Mucosa of descending colon (tissue), 3 donors: ENCODE measurements around the gene CTXN1. TPM values are rescaled to one million over a fixed set of nuclear protein-coding genes. Genes with fewer than 3 reads are reported as not detected.

Experiments used
- ATAC-seq: fragments of 200-7000 bp; cut with Tn5 transposase; one replicate; pipeline ENCODE4 v1.9.1; 2020; ENCODE audit warnings: mild to moderate bottlenecking, moderate library complexity
- DNase-seq, 3 donors: peaks; one replicate each; pipeline ENCODE4 v3.0.0-alpha.2; 2020
- H3K36me3 ChIP-seq: fragments of 200-600 bp; one replicate; pipeline ENCODE4 v1.8.0; 2021; ENCODE audit warnings: low read depth, mild to moderate bottlenecking
- H3K4me1 ChIP-seq: fragments of 200-600 bp; one replicate; pipeline ENCODE4 v1.8.0; 2021; ENCODE audit warnings: low read depth, mild to moderate bottlenecking
- H3K4me3 ChIP-seq: fragments of 200-600 bp; one replicate; pipeline ENCODE4 v1.8.0; 2021; ENCODE audit warnings: mild to moderate bottlenecking
- H3K9me3 ChIP-seq: fragments of 200-600 bp; one replicate; pipeline ENCODE4 v1.8.0; 2021; ENCODE audit warnings: mild to moderate bottlenecking
- intact Hi-C, 2 donors: fragments of 100-400 bp; cut with DNase I in 1 of 2; cut with micrococcal nuclease in 1 of 2; formaldehyde crosslinking; loops; one replicate each; pipeline versions ENCODE4 v1.11.0 to v1.11.1; 2022; cut with DNase I, micrococcal nuclease
- total RNA-seq, 3 donors: library from RNA; stranded (reverse); fragmentation: NEBNext Ultra II Directional in 2 of 3; extraction: Animal tissue kit (Norgen Biotek cat#: 25700) in 2 of 3; gene quantifications; one replicate each; pipeline versions ENCODE4 v1.2.1 to v1.2.4, GENCODE V29; 2021 to 2023
- TF ChIP-seq, protein P1 (sequence below): fragments of 200-600 bp; IDR thresholded peaks from one replicate; pipeline ENCODE4 v1.8.0; 2022; ENCODE audit warnings: antibody characterized with exemption, mild to moderate bottlenecking
- donor health status: DM: no; HTN: no; CAD: no; lungs with moderate emphysema.
- donor health status: DM: no; HTN: no; CAD: no.
- donor health status: DM: no; HTN: yes; CAD: no.

CTXN1 gene
- total RNA-seq, 3 donors from 2014 or later: 0.69 to 28.3 (median 1.9) TPM

- Histone ChIP-seq H3K9me3 (no peaks in the 10 kb centered on the region), H3K4me1 (peaks cover 3% of the 10 kb centered on the region), H3K4me3 (no peak overlapping the region), H3K36me3 (no peaks in the 10 kb centered on the region)
- peak; percentile 60 for ATAC-seq
- DNase-seq: peak in 1 of 3 donors; percentile 57
- TF ChIP-seq, protein P1, sequence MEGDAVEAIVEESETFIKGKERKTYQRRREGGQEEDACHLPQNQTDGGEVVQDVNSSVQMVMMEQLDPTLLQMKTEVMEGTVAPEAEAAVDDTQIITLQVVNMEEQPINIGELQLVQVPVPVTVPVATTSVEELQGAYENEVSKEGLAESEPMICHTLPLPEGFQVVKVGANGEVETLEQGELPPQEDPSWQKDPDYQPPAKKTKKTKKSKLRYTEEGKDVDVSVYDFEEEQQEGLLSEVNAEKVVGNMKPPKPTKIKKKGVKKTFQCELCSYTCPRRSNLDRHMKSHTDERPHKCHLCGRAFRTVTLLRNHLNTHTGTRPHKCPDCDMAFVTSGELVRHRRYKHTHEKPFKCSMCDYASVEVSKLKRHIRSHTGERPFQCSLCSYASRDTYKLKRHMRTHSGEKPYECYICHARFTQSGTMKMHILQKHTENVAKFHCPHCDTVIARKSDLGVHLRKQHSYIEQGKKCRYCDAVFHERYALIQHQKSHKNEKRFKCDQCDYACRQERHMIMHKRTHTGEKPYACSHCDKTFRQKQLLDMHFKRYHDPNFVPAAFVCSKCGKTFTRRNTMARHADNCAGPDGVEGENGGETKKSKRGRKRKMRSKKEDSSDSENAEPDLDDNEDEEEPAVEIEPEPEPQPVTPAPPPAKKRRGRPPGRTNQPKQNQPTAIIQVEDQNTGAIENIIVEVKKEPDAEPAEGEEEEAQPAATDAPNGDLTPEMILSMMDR: no peak
- intact Hi-C loops: no loop called here
These were observed 8.1 kb upstream of the CTXN1 start for GRCh38 chr19:7933828-7934725.

DNA sequence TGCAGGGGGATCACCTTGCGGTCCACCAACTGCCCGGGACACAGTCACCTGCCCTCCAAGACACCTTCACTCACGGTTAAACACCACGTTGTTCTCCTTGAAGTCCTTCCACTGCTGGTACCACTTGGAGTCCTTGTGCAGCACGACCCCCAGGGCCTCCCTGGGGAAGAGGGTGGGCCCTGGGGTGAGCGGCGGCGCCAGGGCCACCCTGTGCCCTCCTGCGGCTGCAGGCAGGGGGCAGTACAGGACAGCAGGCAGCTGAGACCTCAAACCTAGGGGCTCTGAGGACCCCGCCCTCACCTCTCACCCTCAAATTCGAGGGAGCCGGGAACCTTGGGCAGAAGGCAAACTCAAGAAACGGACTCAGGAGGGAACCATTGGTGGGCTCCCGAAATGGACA lies 7.5 kb upstream of the CTXN1 start:
- intact Hi-C loops: no loop called here

DNA sequence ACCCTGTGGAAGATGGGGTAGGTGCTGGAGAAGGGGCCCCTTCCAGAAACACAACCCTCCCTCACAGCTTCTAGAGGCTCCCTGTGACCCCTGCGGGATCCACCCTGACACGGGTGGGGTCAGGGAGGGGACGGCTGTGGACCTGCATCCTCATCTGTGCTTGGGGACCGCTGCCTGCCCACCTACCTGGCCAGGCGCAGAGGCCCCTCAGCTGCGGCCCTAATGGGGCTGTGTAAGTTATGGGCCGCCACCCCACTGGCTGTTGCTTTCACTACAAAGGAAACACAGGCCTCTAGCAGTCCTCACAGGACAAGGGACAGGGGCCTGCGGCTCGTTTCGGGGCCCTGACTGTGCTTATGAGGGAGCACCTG lies 7.0 kb upstream of the CTXN1 start:
- DNase-seq (no peak), ATAC-seq (no peak)
- no peak overlapping the region for H3K4me3 ChIP-seq
- no peaks in the 10 kb centered on the region for H3K36me3 ChIP-seq
- intact Hi-C loops: no loop called here
- TF ChIP-seq, protein P1: no peak
- H3K9me3 ChIP-seq: no peaks in the 10 kb centered on the region
- peaks cover 3% of the 10 kb centered on the region for H3K4me1 ChIP-seq

More for the DNA sequence above, 7.5 kb upstream of the CTXN1 start:
- Histone ChIP-seq H3K36me3 (no peaks in the 10 kb centered on the region), H3K4me3 (no peak overlapping the region), H3K4me1 (peaks cover 3% of the 10 kb centered on the region), H3K9me3 (no peaks in the 10 kb centered on the region)
- TF ChIP-seq, protein P1: no peak
- ATAC-seq: no peak
- DNase-seq: no peak

DNA sequence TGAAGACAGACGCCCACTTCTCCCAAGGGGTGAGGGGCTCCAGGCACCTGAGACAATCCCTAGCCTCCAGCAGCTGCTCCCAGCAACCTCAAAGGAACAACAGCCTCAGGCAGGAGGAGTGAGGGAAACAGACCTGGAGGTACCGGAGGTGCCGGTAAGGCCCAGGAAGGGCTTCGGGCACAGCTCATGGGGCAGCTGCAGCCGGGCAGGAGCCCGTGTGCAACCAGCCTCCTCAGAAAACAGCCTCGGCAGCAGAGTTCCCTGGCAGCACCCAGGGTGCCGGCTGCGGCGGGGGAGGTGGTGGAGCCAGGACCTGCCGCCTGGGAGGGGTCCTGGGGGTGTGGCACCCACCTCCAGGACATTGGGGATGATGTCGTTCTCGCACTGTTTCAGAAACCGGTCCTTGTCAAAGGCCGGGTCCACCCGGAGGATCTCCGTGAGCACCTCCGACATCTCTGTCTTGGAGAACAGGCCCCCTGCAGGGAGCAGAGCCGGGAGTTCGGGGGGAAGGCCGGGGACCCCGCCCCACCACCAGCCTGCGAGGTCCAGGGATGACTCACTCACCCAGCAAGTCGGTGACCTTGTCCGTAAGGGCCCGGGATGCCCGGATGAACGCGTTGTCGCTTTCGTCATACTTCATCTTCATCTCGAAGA lies 6.5 kb upstream of the CTXN1 start:
- peaks cover 3% of the 10 kb centered on the region for H3K4me1 ChIP-seq
- TF ChIP-seq, protein P1: no peak
- intact Hi-C loops: no loop called here
- DNase-seq (peak in 1 of 3 donors; percentile 22), ATAC-seq (no peak)
- no peaks in the 10 kb centered on the region for H3K9me3 ChIP-seq
- H3K4me3 ChIP-seq: no peak overlapping the region
- H3K36me3 ChIP-seq: no peaks in the 10 kb centered on the region

GRCh38 chr19:7931221-7932061 lies 5.5 kb upstream of the CTXN1 start:
- H3K9me3 ChIP-seq: no peaks in the 10 kb centered on the region
- H3K4me1 ChIP-seq: peaks cover 3% of the 10 kb centered on the region
- ATAC-seq (no peak), DNase-seq (peak in 2 of 3 donors; percentile 29 to 56)
- intact Hi-C loops: no loop called here
- H3K4me3 ChIP-seq: no peak overlapping the region
- no peaks in the 10 kb centered on the region for H3K36me3 ChIP-seq
- TF ChIP-seq, protein P1: no peak
